IMR-90 (cell line): ENCODE measurements around the gene EMX1. TPM values are rescaled to one million over a fixed set of nuclear protein-coding genes. Genes with fewer than 3 reads are reported as not detected.

Experiments
- ATAC-seq: fragments of 200-7000 bp; cut with Tn5 transposase; 2 replicates; pipeline ENCODE4 v1.9.1; 2020; ENCODE audit warnings: low read depth, mild to moderate bottlenecking, moderate library complexity
- BruUV-seq: library from RNA; stranded (reverse); fragments of 400-500 nt; replicated peaks from 2 replicates; lab custom pipeline; 2021; lab: Mats Ljungman, UMichigan
- CTCF ChIA-PET: fragments of 300-600 bp; formaldehyde crosslinking; extraction: SDS; loops from one replicate; lab custom pipeline; 2021; ENCODE audit warnings: antibody characterized with exemption; lab: Yijun Ruan, JAX
- POLR2A ChIA-PET: fragments of 300-600 bp; sonication (Branson Sonifier 250); formaldehyde crosslinking; loops from one replicate; lab custom pipeline; 2022; ENCODE audit warnings: antibody characterized with exemption; ENCODE audit not compliant: unreplicated experiment; lab: Charles Lee
- DNase-seq: peaks from one replicate; pipeline ENCODE4 v3.0.0; 2013
- H2AFZ ChIP-seq: replicated peaks from 2 replicates; pipeline ENCODE3; 2013; ENCODE audit warnings: low read length, mild to moderate bottlenecking; ENCODE audit not compliant: poor library complexity
- H2AK5ac ChIP-seq: 2 replicates; pipeline ENCODE4 v1.6.1; 2013; ENCODE audit warnings: low read depth, low read length, inconsistent platforms
- H2AK9ac ChIP-seq: replicated peaks from 2 replicates; pipeline ENCODE3; 2013; ENCODE audit warnings: mild to moderate bottlenecking, low read depth, low read length, moderate library complexity; ENCODE audit not compliant: poor library complexity
- H2BK120ac ChIP-seq: 2 replicates; pipeline ENCODE4 v1.6.1; 2013; ENCODE audit warnings: low read depth, low read length, inconsistent platforms
- H2BK15ac ChIP-seq: 3 replicates; pipeline ENCODE4 v1.6.1; 2013; ENCODE audit warnings: low read depth, low read length, inconsistent platforms
- H2BK20ac ChIP-seq: 2 replicates; pipeline ENCODE4 v1.6.1; 2013; ENCODE audit warnings: low read depth, mild to moderate bottlenecking, inconsistent platforms, low read length, moderate library complexity
- H2BK5ac ChIP-seq: 2 replicates; pipeline ENCODE4 v1.6.1; 2013; ENCODE audit warnings: mild to moderate bottlenecking, low read depth, low read length, inconsistent platforms; ENCODE audit not compliant: poor library complexity, severe bottlenecking
- H3K14ac ChIP-seq: replicated peaks from 2 replicates; pipeline ENCODE4 v1.6.1; 2013; ENCODE audit warnings: low read depth, low read length, inconsistent platforms
- H3K18ac ChIP-seq: 2 replicates; pipeline ENCODE4 v1.6.1; 2013; ENCODE audit warnings: low read depth, low read length, control low read depth
- H3K23ac ChIP-seq: 2 replicates; pipeline ENCODE4 v1.6.1; 2013; ENCODE audit warnings: low read depth, low read length, inconsistent platforms
- H3K27ac ChIP-seq: 2 replicates; pipeline ENCODE4 v1.5.1; 2013; ENCODE audit warnings: mild to moderate bottlenecking, control low read depth, low read length; ENCODE audit not compliant: insufficient read depth
- H3K27me3 ChIP-seq: 2 replicates; pipeline ENCODE4 v1.6.1; 2013; ENCODE audit warnings: low read length; ENCODE audit not compliant: control insufficient read depth, insufficient read depth
- H3K36me3 ChIP-seq: 2 replicates; pipeline ENCODE4 v1.6.1; 2013; ENCODE audit warnings: low read length, mixed read lengths; ENCODE audit not compliant: control insufficient read depth, insufficient read depth
- H3K4ac ChIP-seq: 2 replicates; pipeline ENCODE4 v1.6.1; 2013; ENCODE audit warnings: low read depth, low read length, inconsistent platforms
- H3K4me1 ChIP-seq: 2 replicates; pipeline ENCODE4 v1.6.1; 2013; ENCODE audit warnings: low read length, mixed read lengths; ENCODE audit not compliant: control insufficient read depth, insufficient read depth
- H3K4me2 ChIP-seq: 2 replicates; pipeline ENCODE4 v1.6.1; 2013; ENCODE audit warnings: low read depth, mild to moderate bottlenecking, control low read depth, low read length, moderate library complexity
- H3K4me3 ChIP-seq: 2 replicates; pipeline ENCODE4 v1.5.1; 2013; ENCODE audit warnings: low read depth, mild to moderate bottlenecking, control low read depth, low read length, moderate library complexity; ENCODE audit not compliant: insufficient read depth
- H3K56ac ChIP-seq: 2 replicates; pipeline ENCODE4 v1.6.1; 2013; ENCODE audit warnings: low read length, inconsistent platforms; ENCODE audit not compliant: insufficient read depth; ENCODE audit errors: extremely low read depth
- H3K79me1 ChIP-seq, 2 experiments: 2 replicates each; pipeline ENCODE4 v1.6.1; 2013; ENCODE audit warnings: low read length in 2 of 2, inconsistent platforms in 1 of 2, low read depth in 1 of 2
- H3K9ac ChIP-seq: 2 replicates; pipeline ENCODE4 v1.6.1; 2013; ENCODE audit warnings: low read depth, low read length, control low read depth
- H3K9me1 ChIP-seq: 2 replicates; pipeline ENCODE4 v1.6.1; 2013; ENCODE audit warnings: low read length, inconsistent platforms; ENCODE audit not compliant: insufficient read depth
- H3K9me3 ChIP-seq: 2 replicates; pipeline ENCODE4 v1.6.1; 2013; ENCODE audit warnings: low read length; ENCODE audit not compliant: control insufficient read depth, insufficient read depth
- H4K20me1 ChIP-seq: 2 replicates; pipeline ENCODE4 v1.6.1; 2013; ENCODE audit warnings: low read length, inconsistent platforms; ENCODE audit not compliant: insufficient read depth
- H4K5ac ChIP-seq: 2 replicates; pipeline ENCODE4 v1.6.1; 2013; ENCODE audit warnings: mild to moderate bottlenecking, low read depth, low read length, control low read depth
- H4K8ac ChIP-seq, 2 experiments: 2 replicates each; pipeline ENCODE4 v1.6.1; 2013; ENCODE audit warnings: low read depth in 2 of 2, low read length in 2 of 2, control low read depth in 1 of 2, inconsistent platforms in 1 of 2
- H4K91ac ChIP-seq: 2 replicates; pipeline ENCODE4 v1.6.1; 2013; ENCODE audit warnings: low read depth, low read length, inconsistent platforms; ENCODE audit not compliant: insufficient read depth
- MAFK ChIP-seq: IDR thresholded peaks from 2 replicates; pipeline ENCODE4 v1.6.1; 2012; ENCODE audit warnings: low read depth, low read length, improper control_type of control experiment
- MAZ ChIP-seq: IDR thresholded peaks from 2 replicates; pipeline ENCODE4 v1.6.1; 2012; ENCODE audit warnings: low read depth, mild to moderate bottlenecking, low read length, improper control_type of control experiment, moderate library complexity, borderline replicate concordance
- MXI1 ChIP-seq: IDR thresholded peaks from 2 replicates; pipeline ENCODE4 v1.6.1; 2012; ENCODE audit warnings: low read depth, mild to moderate bottlenecking, low read length, moderate library complexity, borderline replicate concordance
- RCOR1 ChIP-seq: IDR thresholded peaks from 2 replicates; pipeline ENCODE4 v1.6.1; 2012; ENCODE audit warnings: mild to moderate bottlenecking, low read length, improper control_type of control experiment; ENCODE audit not compliant: insufficient replicate concordance
- SMC3 ChIP-seq: fragments of 150-350 bp; IDR thresholded peaks from 2 replicates; pipeline ENCODE4 v1.6.1; 2016; ENCODE audit warnings: low read depth, mild to moderate bottlenecking, antibody characterized with exemption, low read length, moderate library complexity
- WGBS, 2 experiments: methylation state at CpG; one replicate each; pipeline versions ENCODE4 v1.1.5 to v1.1.7; 2013; ENCODE audit warnings: missing lambda C conversion rate in 2 of 2; ENCODE audit not compliant: insufficient read length in 1 of 2; ENCODE audit errors: extremely low coverage in 2 of 2; 5-methylcytosine and 5-hydroxymethylcytosine counted together
- dilution Hi-C: fragments of 300-500 bp; cut with HindIII; formaldehyde crosslinking; loops from one replicate; pipeline ENCODE4 v1.14.3; 2018; ENCODE audit warnings: low sequenced_read_pairs; ENCODE audit not compliant: unreplicated experiment
- in situ Hi-C: fragments of 300-500 bp; cut with MboI; formaldehyde crosslinking; loops from 3 replicates; pipeline ENCODE4 v1.14.3; 2019; ENCODE audit warnings: low sequenced_read_pairs, inconsistent platforms, mixed read lengths
- intact Hi-C: fragments of 100-400 bp; cut with micrococcal nuclease; formaldehyde crosslinking; loops from 2 replicates; pipeline ENCODE4 v1.10.0; 2022
- polyA plus RNA-seq, 3 experiments: library from polyadenylated mRNA; depleted of rRNA; stranded (reverse); fragments of >200 nt; gene quantifications; 2 replicates each; pipeline ENCODE4 v1.2.3, GENCODE V29; 2012; ENCODE audit warnings: low replicate concordance in 1 of 3
- total RNA-seq: library from RNA; depleted of rRNA; stranded (reverse); fragments of >200 nt; gene quantifications from 2 replicates; pipeline ENCODE4 v1.2.3, GENCODE V29; 2012
- TF ChIP-seq, protein P1 (sequence below): fragments of 150-350 bp; IDR thresholded peaks from 2 replicates; pipeline ENCODE4 v1.6.1; 2017; ENCODE audit warnings: mild to moderate bottlenecking, antibody characterized with exemption, low read length, low read depth

The EMX1 gene
- total and polyA plus RNA-seq, 2 of the 4 experiments (the other 2 are of a cell fraction) = not detected

- no peak overlapping the region for H3K9ac ChIP-seq
- no peak overlapping the region for H3K56ac ChIP-seq
- H2BK120ac ChIP-seq = no peak overlapping the region
- ChIA-PET CTCF (interaction anchor here (1.4 kb wide), 1 partner anchor 35 kb away, joined by 3 read pairs; no protein-coding TSS in a partner anchor), POLR2A (no interaction called here)
- no peak overlapping the region for H3K4me2 ChIP-seq
- H2AK9ac ChIP-seq = no peak overlapping the region
- no peaks in the 10 kb centered on the region for H3K36me3 ChIP-seq
- no peak overlapping the region for H4K8ac ChIP-seq
- no peak overlapping the region for H3K14ac ChIP-seq
- no peak overlapping the region for H2AK5ac ChIP-seq
- no peak overlapping the region for H2BK15ac ChIP-seq
- dilution Hi-C loops (no loop called here), intact Hi-C loops (no loop called here), in situ Hi-C loops (no loop called here)
- H3K18ac ChIP-seq = no peak overlapping the region
- peaks cover 8% of the 10 kb centered on the region; the same call in 1 of the 2 replicates for H4K20me1 ChIP-seq
- H3K9me3 ChIP-seq = peaks cover 17% of the 10 kb centered on the region
- H2BK20ac ChIP-seq = no peak overlapping the region
- H3K4me1 ChIP-seq = peaks cover 2% of the 10 kb centered on the region
- ATAC-seq = no peak
- WGBS, 2 experiments = 40% methylated on average over 1 of the region's 8 CpGs; no CpG with 5 or more reads in 1 of the 2 experiments
- H2BK5ac ChIP-seq = no peak overlapping the region
- H3K79me1 ChIP-seq = no peaks in the 10 kb centered on the region
- H2AFZ ChIP-seq = peak overlapping the region; percentile 19
- H3K23ac ChIP-seq = no peak overlapping the region
- H4K5ac ChIP-seq = no peak overlapping the region
- H4K91ac ChIP-seq = no peak overlapping the region
- peaks cover 7% of the 10 kb centered on the region; the same call in 1 of the 2 replicates for H3K9me1 ChIP-seq
- H3K27ac ChIP-seq = no peak overlapping the region
- no peak for DNase-seq
- peaks cover 84% of the 10 kb centered on the region for H3K27me3 ChIP-seq
- no TSS peak for BruUV-seq
- no peak overlapping the region for H3K4ac ChIP-seq
- no peak overlapping the region for H3K4me3 ChIP-seq
- TF ChIP-seq MXI1 = no peak
- TF ChIP-seq MAFK = no peak
- TF ChIP-seq RCOR1 = no peak
- no peak for TF ChIP-seq MAZ
- no peak for TF ChIP-seq SMC3
- TF ChIP-seq, protein P1, sequence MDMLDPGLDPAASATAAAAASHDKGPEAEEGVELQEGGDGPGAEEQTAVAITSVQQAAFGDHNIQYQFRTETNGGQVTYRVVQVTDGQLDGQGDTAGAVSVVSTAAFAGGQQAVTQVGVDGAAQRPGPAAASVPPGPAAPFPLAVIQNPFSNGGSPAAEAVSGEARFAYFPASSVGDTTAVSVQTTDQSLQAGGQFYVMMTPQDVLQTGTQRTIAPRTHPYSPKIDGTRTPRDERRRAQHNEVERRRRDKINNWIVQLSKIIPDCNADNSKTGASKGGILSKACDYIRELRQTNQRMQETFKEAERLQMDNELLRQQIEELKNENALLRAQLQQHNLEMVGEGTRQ = no peak
These were observed 10.6 kb downstream of the EMX1 start for GRCh38 chr2:72927619-72928550.
